GM19452 (cell line): ENCODE data around the gene TNN.

Source experiments
- ATAC-seq: cut with Tn5 transposase; IDR thresholded peaks from one replicate; pipeline ENCODE4 v1.9.1; 2021; ENCODE audit not compliant: unreplicated experiment

The TNN gene

DNA sequence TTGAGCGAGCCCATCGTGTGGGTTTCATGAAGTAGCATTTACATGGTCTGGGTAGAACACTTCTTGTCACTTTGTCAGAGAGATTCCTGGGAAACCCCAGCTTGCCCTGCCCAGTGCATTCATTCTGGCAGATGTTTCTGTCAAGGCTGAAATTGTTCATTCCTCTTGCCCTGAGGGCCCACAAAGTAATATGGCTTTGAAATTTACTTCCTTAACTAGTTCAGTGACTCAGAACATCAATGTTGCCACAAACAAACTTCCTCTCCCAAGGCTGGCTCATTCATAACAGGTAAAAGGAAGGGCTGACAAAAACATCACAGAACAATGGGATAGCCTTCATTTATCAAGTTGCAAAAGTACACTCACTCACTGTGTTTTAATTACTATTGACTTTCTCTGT lies 129.9 kb downstream of the TNN start:
- ATAC-seq: no peak
